GM18861 (cell line): ENCODE measurements around the gene SEMA5A.

Experiments
- ATAC-seq: cut with Tn5 transposase; IDR thresholded peaks from one replicate; pipeline ENCODE4 v1.9.1; 2021; ENCODE audit not compliant: unreplicated experiment

SEMA5A gene

GRCh38 chr5:9545992-9546851, at the start of gene SEMA5A:
Gene SEMA5A, minus strand, starts transcription at chr5:9546075. Its CDS starts 166,129 bp downstream, at chr5:9379946.
- ATAC-seq = no peak

GRCh38 chr5:9594913-9595312, 49.0 kb upstream of the SEMA5A start:
- no peak for ATAC-seq

GRCh38 chr5:9589049-9589835, 43.4 kb upstream of the SEMA5A start:
- no peak for ATAC-seq

GRCh38 chr5:9588254-9588653, 42.4 kb upstream of the SEMA5A start:
- no peak for ATAC-seq

GRCh38 chr5:9587135-9587534, 41.3 kb upstream of the SEMA5A start:
- ATAC-seq = no peak

GRCh38 chr5:9582406-9582805, 36.5 kb upstream of the SEMA5A start:
- ATAC-seq = no peak

GRCh38 chr5:9573796-9574195, 27.9 kb upstream of the SEMA5A start:
- ATAC-seq = no peak

- ATAC-seq = no peak
Observed at GRCh38 chr5:9572246-9572645, 26.4 kb upstream of the SEMA5A start.

GRCh38 chr5:9570876-9571275, 25.0 kb upstream of the SEMA5A start:
- ATAC-seq = no peak

- ATAC-seq = no peak
Observed at GRCh38 chr5:9567039-9567438, 21.2 kb upstream of the SEMA5A start.

GRCh38 chr5:9564752-9565151, 18.9 kb upstream of the SEMA5A start:
- ATAC-seq = no peak

- no peak for ATAC-seq
Observed at GRCh38 chr5:9562141-9562540, 16.3 kb upstream of the SEMA5A start.

- ATAC-seq = no peak
Observed at GRCh38 chr5:9559965-9560364, 14.1 kb upstream of the SEMA5A start.

- no peak for ATAC-seq
Observed at GRCh38 chr5:9558319-9558965, 12.6 kb upstream of the SEMA5A start.

GRCh38 chr5:9557696-9558095, 11.8 kb upstream of the SEMA5A start:
- ATAC-seq = no peak

- ATAC-seq = no peak
Observed at GRCh38 chr5:9555961-9556360, 10.1 kb upstream of the SEMA5A start.

GRCh38 chr5:9554122-9554521, 8.2 kb upstream of the SEMA5A start:
- no peak for ATAC-seq

- no peak for ATAC-seq
Observed at GRCh38 chr5:9553561-9553960, 7.7 kb upstream of the SEMA5A start.

- no peak for ATAC-seq
Observed at GRCh38 chr5:9551567-9552537, 6.0 kb upstream of the SEMA5A start.

- no peak for ATAC-seq
Observed at GRCh38 chr5:9549941-9550340, 4.1 kb upstream of the SEMA5A start.
